ENCODE results near the gene ABCB11. TPM values are rescaled to one million over a fixed set of nuclear protein-coding genes. Genes with fewer than 3 reads are reported as not detected.

The ABCB11 gene
- total RNA-seq, 1 experiment from 2014 or later: 0.12 TPM

- Histone ChIP-seq H3K27ac (ENCODE audit: low read depth, low read length) (no peak overlapping the region), H3K9me2 (ENCODE audit: insufficient read depth) (no peaks in the 10 kb centered on the region), H3K4me1 (ENCODE audit: control insufficient read depth in 1 of 2, insufficient read depth in 2 of 2, low read length in 2 of 2) (no peaks in the 10 kb centered on the region), H3K79me2 (ENCODE audit: insufficient read depth, low read length) (no peaks in the 10 kb centered on the region), H3K9me3 (ENCODE audit: control insufficient read depth in 1 of 2, insufficient read depth in 1 of 2, low read depth in 1 of 2, low read length in 2 of 2) (no peaks in the 10 kb centered on the region), H2AFZ (ENCODE audit: low read depth, low read length, poor library complexity, severe bottlenecking) (peak overlapping the region; percentile 68), H3K27me3 (ENCODE audit: insufficient read depth, low read length) (no peaks in the 10 kb centered on the region; the same call in 1 of the 2 replicates), H4K20me1 (ENCODE audit: insufficient read depth) (no peaks in the 10 kb centered on the region), H3K4me3 (replicated peaks in 1 of 2; ENCODE audit: low read depth in 1 of 2, low read length in 2 of 2) (no peak overlapping the region), H3K4me2 (ENCODE audit: low read length) (no peak overlapping the region), H3K9ac (ENCODE audit: low read length) (no peak overlapping the region), H3K36me3 (ENCODE audit: control insufficient read depth in 1 of 2, insufficient read depth in 2 of 2, low read length in 2 of 2) (no peaks in the 10 kb centered on the region)
- ChIA-PET CTCF (no interaction called here), RAD21 (ENCODE audit: low non-redundant PET in 1 of 2, low total read pairs in 2 of 2, uncharacterized antibody in 2 of 2, unreplicated experiment in 2 of 2) (no interaction called here), POLR2A (no interaction called here)
- TF ChIP-seq TCF7L2 (IDR thresholded peaks at IDR 0.05; ENCODE audit: borderline replicate concordance, extremely low read depth, insufficient read depth, insufficient read length) (no peak), CBX3 (IDR thresholded peaks at IDR 0.05; ENCODE audit: low read depth) (no peak), RAD21 (IDR thresholded peaks at IDR 0.05; ENCODE audit: low read depth) (no peak), CEBPB (IDR thresholded peaks at IDR 0.05; ENCODE audit: low read depth) (no peak), POLR2A (IDR thresholded peaks at IDR 0.05; ENCODE audit: borderline replicate concordance, extremely low read depth, insufficient read depth, insufficient read length) (no peak), FOSL1 (IDR thresholded peaks at IDR 0.05; ENCODE audit: low read depth) (no peak), SRF (IDR thresholded peaks at IDR 0.05; ENCODE audit: low read depth) (no peak), ELF1 (IDR thresholded peaks at IDR 0.05; ENCODE audit: borderline replicate concordance, low read depth) (no peak), SP1 (IDR thresholded peaks at IDR 0.05; ENCODE audit: low read depth) (no peak), ATF3 (IDR thresholded peaks at IDR 0.05) (no peak), ZNF274 (IDR thresholded peaks at IDR 0.05; ENCODE audit: low read depth, low read length) (no peak), EZH2 (IDR thresholded peaks at IDR 0.05) (no peak)
- TF ChIP-seq, protein P1, sequence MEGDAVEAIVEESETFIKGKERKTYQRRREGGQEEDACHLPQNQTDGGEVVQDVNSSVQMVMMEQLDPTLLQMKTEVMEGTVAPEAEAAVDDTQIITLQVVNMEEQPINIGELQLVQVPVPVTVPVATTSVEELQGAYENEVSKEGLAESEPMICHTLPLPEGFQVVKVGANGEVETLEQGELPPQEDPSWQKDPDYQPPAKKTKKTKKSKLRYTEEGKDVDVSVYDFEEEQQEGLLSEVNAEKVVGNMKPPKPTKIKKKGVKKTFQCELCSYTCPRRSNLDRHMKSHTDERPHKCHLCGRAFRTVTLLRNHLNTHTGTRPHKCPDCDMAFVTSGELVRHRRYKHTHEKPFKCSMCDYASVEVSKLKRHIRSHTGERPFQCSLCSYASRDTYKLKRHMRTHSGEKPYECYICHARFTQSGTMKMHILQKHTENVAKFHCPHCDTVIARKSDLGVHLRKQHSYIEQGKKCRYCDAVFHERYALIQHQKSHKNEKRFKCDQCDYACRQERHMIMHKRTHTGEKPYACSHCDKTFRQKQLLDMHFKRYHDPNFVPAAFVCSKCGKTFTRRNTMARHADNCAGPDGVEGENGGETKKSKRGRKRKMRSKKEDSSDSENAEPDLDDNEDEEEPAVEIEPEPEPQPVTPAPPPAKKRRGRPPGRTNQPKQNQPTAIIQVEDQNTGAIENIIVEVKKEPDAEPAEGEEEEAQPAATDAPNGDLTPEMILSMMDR (IDR thresholded peaks at IDR 0.05 in 2 of 3, conservative IDR thresholded peaks at IDR 0.05 in 1 of 3; ENCODE audit: borderline replicate concordance in 1 of 3, insufficient read depth in 1 of 3, low read depth in 2 of 3, low read length in 2 of 3): no peak
- TF ChIP-seq, protein P2, sequence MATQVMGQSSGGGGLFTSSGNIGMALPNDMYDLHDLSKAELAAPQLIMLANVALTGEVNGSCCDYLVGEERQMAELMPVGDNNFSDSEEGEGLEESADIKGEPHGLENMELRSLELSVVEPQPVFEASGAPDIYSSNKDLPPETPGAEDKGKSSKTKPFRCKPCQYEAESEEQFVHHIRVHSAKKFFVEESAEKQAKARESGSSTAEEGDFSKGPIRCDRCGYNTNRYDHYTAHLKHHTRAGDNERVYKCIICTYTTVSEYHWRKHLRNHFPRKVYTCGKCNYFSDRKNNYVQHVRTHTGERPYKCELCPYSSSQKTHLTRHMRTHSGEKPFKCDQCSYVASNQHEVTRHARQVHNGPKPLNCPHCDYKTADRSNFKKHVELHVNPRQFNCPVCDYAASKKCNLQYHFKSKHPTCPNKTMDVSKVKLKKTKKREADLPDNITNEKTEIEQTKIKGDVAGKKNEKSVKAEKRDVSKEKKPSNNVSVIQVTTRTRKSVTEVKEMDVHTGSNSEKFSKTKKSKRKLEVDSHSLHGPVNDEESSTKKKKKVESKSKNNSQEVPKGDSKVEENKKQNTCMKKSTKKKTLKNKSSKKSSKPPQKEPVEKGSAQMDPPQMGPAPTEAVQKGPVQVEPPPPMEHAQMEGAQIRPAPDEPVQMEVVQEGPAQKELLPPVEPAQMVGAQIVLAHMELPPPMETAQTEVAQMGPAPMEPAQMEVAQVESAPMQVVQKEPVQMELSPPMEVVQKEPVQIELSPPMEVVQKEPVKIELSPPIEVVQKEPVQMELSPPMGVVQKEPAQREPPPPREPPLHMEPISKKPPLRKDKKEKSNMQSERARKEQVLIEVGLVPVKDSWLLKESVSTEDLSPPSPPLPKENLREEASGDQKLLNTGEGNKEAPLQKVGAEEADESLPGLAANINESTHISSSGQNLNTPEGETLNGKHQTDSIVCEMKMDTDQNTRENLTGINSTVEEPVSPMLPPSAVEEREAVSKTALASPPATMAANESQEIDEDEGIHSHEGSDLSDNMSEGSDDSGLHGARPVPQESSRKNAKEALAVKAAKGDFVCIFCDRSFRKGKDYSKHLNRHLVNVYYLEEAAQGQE (IDR thresholded peaks at IDR 0.05; ENCODE audit: low read depth): no peak
- TF ChIP-seq, protein P3, sequence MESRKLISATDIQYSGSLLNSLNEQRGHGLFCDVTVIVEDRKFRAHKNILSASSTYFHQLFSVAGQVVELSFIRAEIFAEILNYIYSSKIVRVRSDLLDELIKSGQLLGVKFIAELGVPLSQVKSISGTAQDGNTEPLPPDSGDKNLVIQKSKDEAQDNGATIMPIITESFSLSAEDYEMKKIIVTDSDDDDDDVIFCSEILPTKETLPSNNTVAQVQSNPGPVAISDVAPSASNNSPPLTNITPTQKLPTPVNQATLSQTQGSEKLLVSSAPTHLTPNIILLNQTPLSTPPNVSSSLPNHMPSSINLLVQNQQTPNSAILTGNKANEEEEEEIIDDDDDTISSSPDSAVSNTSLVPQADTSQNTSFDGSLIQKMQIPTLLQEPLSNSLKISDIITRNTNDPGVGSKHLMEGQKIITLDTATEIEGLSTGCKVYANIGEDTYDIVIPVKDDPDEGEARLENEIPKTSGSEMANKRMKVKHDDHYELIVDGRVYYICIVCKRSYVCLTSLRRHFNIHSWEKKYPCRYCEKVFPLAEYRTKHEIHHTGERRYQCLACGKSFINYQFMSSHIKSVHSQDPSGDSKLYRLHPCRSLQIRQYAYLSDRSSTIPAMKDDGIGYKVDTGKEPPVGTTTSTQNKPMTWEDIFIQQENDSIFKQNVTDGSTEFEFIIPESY (IDR thresholded peaks at IDR 0.05; ENCODE audit: extremely low read depth, insufficient replicate concordance, low read length): no peak
- ATAC-seq (no peak), DNase-seq (ENCODE audit: low read depth, low spot score) (no peak)
- no TSS peak for BruUV-seq (replicated peaks)
- intact Hi-C loops (cut with micrococcal nuclease): no loop called here
These were observed 81.8 kb downstream of the ABCB11 start for GRCh38 chr2:168949324-168949723.

All from HCT116 (cell line).